NCI-H1417 (cell line): Measurements from ENCODE around the gene DOLPP1.

Experiments used
- DNase-seq, 3 experiments: peaks; one replicate each; lab custom pipeline; 2025; lab: John Stamatoyannopoulos, UW

Gene DOLPP1

DNA sequence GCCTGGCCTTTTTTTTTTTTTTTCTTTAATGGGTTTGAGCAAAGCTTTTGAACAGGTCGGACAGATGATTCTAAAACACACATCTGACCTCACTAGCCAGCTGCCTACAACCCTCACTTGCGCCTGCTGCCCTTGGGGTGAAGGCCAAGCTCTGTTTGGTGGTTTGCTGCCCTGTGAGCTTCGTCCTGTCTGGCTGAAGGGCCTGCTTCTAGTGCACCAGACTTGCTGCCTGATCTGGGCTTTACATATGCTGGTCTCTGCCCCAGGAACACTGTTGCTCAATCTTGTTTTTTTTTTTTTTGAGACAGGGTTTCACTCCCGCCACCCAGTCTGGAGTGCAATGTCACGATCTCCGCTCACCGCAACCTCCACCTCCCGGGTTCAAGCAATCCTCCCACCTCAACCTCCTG is 16.4 kb upstream of the DOLPP1 start:
- no peak for DNase-seq

DNA sequence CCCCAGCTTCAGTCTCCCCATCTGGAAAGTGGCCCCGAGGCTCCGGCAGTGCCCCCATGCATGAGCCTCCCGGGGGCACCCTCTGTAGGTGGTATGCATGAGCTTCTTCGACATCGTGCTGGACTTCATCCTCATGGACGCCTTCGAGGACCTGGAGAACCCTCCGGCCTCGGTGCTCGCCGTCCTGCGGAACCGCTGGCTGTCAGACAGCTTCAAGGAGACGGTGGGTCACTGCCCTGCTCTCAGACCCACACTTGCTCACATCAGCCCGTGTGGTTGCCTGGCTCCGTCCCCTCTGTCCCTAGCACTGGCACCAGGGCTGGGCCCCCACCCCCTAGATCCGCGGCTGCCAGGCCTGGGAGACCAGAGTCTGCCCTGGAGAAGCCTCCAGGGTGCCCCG is 12.8 kb upstream of the DOLPP1 start:
- DNase-seq = no peak

DNA sequence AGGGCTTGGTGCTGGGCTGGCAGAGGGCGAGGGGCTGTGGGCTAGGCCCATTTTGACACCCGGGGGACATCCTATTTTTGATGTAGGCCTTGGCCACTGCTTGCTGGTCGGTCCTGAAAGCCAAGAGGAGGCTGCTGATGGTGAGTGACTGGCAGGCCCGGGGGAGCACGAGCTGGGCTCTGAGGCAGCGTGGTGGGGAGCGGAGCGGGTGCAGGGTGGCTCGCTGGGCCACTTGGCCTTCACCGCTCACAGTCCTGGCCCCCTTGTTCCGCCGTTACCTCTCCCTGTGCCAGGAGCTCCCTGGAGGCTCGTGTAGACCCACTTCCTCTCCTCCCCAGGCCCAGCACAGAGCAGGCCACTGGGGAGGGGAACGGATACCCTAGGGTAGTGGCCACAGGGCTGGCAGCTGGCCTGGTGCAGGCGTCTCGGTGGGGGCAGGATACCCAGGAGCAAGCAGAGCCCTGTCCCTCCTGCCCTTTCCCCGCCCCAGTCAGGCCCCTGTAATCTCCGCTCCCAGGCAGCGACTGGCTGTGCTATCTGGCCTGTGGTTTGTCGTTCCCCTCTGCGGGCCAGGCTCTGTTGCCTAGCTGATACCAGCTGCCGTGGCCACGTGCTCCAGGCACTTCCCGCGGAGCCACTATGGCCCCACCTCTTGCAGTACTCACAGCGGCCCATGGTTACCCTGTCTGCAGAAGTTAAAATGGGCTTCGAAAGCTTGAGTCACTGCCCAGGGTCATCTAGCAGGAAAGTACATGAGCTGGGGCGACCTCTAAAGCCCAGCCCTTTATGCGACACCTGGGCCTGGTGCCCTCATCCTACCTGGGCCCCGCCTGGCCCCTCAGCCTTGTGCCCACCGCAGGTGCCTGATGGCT is 11.7 kb upstream of the DOLPP1 start:
- DNase-seq = no peak

DNA sequence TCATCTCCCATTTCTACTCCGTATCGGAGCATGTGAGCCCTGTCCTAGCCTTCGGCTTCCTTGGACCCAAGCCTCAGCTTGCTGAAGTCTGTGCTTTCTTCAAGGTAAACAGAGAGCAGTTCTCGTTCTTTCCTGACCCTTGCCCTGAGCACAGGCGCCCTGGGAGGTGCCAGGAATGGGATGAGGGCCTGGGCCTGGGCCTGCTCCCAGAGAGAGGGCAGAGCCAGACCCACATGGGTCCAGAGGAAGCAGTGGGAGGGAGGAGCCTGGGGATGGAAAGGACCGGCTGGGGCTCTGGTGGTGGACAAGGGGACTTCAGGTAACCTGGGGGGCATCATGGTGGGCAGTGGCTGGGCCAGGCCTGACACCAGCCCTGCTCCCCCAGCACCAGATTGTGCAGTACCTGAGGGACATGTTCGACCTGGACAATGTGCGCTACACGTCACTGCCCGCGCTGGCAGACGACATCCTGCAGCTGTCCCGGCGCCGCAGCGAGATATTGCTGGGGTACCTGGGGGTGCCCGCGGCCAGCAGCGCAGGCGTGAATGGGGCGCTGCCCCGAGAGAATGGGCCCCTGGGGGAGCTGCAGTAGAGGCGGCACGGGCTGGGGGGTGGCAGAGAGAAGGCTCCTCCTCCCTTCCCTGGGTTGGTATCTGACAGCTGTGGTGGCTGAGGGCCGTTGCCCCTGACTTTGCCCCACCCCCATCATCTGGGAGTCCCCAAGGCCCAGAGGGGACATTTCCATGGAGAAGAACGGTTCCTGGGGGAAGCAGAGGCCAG is 10.9 kb upstream of the DOLPP1 start:
- DNase-seq = no peak

DNA sequence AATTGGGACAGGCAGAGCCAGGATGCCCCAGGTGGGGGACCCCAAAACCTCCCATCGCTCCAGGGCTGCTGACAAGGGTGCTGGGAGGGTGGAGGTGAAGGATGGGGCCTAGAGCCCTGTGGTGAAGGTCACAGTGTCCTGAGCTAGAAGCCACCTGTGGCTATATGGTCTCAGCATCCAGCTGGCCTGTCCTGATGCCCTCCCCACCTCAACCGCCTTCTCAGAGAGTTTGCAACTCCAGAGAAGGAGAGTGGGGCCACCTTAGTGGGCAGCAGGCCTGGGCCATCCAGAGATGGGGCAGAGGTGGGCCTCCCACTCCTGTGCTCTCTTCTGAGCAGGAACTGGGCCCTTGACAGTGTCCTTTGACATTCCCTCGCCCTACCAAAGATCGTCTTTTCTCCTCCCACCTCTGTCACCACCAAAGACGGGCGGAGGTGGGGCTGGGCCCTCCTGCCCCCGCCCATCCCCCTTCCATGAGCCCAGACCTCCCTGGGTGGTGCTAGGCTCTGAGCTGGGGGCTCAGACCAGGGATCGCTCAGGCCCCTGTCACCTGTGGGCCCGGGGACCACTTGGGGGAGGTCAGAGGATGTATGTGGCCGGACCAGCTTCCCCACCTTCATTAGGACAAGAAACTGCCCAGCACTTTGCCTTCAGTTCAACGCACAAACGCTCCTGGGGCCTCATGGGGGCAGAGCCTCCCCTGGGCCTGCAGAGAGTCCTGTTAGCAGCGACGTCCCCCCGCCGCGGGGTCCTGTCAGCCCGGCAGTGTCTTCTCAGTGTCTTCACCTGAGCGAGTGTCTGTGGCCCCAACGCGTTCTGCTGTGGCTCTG is 10.0 kb upstream of the DOLPP1 start:
- no peak for DNase-seq

DNA sequence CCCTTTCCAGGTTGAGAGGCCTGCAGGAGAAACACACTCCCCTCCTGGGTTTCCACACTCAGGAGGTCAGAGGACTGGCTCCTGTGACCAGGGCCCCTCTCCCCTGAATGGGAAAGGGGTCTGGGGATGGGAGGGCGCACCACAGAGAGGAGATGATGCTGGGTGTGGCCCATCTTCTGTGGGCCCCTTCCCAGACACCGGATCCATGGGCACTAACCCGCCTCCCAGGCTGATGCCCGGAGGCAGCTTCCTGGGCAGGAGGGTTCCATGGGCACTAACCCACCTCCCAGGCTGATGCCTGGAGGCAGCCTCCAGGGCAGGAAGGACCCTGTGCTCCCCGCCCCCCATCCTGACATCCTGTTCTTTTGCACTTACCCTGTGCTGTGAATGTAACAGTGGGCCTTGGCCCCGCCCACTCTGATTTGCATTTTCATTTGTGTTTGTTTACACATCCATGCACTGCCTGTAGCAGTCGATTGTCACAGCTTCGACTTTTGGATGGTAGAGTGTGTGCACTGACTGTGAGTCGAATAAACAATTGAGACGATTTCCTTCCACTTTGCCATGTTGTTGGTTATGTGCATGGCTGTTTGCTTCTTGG is 9.3 kb upstream of the DOLPP1 start:
- DNase-seq = no peak

DNA sequence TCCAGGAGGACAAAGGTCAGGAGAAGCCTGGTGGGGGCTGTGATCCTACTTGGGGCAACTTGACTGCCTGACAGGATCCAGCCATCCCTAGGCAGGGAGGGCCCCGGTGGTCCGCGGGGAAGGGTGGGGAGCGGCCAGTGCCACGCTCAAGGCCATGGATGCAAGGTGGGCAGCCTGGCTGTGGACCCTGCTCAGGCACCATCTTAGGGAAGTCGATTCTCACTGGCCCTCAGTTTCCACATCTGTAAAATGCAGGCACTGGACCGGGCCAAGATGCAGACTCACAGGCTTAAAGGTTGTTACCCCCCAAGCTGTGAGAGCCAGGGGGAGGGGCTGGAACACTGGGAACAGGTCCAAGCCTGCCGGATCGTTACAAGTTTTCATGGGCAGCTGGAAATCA is 8.7 kb upstream of the DOLPP1 start:
- DNase-seq = no peak

DNA sequence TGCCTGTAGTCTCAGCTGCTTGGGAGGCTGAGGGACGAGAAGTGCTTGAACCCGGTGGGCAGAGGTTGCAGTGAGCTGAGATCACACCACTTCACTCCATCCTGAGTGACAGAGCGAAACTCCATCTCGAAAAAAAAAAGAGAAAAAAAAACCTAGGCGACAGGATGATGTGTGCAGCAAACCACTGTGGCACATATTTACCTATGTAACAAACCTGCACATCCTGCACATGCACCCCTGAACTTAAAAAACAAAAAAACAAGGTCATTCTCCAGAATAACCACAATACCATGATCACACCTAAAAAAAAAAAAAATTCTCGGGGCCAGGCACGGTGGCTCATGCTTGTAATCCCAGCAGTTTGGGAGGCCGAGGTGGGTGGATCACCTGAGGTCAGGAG is 7.5 kb upstream of the DOLPP1 start:
- no peak for DNase-seq

DNA sequence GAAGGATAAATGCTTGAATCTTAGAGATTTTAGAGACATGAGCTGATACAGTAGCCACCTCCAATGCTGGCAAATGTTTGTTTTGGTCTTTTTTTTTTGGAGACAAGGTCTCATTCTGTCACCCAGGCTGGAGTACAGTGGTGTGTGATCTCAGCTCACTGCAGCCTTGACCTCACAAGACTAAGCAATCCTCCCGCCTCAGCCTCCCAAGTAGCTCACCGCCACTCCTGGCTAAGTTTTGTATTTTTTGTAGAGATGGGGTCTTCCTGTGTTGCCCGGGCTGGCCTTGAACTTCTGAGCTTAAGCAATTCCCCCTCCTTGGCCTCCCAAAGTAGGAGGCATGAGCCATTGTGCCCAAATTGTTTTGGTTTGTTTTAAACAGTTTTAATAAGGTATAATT is 6.8 kb upstream of the DOLPP1 start:
- DNase-seq = no peak

DNA sequence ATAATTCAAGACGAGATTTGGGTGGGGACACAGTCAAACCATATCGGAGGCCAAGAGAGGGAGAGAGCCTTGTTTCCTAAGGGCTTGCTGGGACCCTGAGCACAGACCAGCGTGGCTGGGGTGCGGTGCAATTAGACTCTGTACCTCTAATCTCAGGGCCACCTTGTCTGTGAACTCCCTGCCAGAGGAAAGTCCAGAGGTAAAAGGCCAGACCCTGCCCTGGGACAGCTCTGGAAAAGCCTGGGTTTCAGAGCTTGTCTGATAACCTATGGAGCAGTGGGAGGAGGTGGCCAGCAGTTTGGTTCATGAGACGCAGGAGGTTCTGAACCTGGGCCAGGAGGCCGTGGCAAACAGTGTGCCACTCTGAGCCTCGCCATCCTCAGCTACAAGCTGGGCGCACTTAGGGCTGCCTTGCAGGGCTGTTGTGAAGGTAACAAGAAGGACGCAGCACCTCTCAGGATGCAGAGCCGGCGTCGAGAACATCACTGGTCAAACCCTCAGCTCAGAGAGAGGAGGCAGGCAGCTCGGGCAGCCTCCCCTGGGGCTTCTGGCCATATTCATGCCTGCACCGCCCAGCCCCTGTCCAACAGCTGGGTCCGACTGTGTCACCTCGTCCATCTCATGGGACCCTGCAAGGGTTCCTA is 4.8 kb upstream of the DOLPP1 start:
- no peak for DNase-seq

DNA sequence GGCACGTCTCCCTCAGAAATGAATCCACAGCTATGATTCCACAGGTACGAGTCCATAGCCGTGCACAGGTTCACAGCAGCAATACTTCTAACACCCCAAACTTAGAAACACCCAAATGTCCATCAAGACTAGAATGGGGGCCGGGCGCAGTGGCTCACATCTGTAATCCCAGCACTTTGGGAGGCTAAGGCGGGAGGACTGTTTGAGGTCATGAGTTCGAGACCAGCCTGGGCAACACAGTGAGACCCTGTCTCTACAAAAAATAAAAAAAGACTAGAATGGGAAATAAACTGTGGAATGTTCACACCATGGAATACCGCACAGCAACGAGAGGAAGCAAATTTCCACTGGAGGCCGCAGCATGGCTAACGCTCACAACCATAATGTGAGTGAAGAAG is 4.3 kb upstream of the DOLPP1 start:
- no peak for DNase-seq

DNA sequence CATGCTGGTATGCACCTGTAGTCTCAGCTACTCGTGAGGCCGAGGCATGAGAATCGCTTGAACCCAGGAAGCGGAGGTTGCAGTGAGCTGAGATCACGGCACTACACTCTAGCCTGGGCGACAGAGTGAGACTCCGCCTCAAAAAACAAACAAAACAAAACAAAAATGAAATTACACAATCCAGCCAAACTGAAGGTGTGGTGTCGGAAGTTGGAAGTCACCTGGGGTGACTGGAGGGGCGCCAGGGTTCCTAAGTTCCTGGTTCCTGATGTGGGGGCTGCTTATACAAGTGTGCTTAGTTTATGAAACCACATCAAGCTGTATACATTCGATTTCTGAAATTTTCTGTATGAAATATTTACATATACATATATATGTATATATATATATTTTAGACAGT is 3.7 kb upstream of the DOLPP1 start:
- no peak for DNase-seq

DNA sequence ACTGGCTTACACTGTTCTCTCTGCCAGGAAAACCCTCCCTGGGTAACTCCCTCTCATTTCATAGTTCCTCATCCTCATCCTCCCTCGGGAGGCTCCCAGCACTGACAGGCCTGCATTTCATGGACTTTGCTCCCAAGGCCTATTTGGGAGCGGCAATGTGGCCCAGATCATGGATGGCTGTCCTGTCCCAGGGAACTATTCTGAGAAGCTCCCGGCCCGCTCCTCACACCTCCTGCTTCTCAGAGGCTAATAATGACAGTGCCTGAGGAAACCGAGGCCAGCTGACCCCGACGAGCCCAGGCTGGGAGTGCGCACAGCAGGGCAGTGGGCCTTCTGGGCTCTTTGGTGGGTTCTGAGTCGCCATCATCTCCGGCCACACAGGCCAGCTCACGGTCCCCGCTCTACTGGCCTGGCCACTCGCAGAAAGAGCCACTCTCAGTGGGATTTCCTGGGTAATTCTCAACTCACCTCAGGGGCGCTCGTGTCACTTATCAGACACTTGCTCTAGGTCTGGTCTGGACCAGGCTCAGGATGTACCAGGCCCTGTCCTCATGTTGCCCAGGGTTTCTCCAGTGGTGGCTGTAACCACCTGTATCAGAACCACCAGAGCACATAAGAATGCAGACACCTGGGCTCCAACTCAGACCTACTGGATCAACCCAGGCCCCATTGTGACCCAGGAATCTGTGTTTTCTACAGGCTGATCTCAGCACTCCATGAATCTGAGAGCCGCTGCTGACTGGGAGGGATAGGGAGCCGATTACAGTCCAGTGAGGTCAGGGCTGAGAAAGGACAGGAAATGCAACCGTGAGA is 2.0 kb upstream of the DOLPP1 start:
- DNase-seq = no peak

DNA sequence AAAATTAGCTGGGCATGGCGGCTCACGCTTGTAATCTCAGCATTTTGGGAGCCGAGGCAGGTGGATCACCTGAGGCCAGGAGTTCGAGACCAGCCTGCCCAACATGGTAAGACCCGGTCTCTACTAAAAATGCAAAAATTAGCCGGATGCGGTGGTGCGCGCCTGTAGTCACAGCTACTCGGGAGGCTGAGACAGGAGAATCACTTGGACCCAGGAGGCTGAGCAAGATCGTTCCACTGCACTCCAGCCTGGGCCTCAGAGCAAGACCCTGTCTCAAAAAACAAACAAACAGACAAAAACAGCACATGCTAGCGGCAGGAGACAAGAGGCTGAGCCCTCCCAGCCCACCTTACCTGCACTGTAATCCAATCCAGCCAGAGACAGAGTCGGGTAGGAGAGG is 1.1 kb upstream of the DOLPP1 start:
- DNase-seq = no peak

DNA sequence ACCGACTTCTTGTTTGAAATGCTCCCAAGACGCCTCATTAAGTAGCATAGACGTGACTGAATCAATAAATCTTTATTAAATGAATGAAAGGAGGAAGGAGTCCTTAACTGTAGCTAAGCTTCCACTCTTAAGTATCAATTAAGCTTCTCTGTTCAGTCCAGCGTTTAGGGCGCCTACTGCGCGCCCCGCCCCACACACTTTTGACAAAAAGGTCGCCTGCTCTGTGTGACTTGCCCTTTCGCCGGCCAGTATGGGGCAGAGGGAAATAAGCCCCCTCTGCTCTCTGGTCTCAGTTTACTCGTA is 662 bp upstream of the DOLPP1 start:
- DNase-seq = no peak

DNA sequence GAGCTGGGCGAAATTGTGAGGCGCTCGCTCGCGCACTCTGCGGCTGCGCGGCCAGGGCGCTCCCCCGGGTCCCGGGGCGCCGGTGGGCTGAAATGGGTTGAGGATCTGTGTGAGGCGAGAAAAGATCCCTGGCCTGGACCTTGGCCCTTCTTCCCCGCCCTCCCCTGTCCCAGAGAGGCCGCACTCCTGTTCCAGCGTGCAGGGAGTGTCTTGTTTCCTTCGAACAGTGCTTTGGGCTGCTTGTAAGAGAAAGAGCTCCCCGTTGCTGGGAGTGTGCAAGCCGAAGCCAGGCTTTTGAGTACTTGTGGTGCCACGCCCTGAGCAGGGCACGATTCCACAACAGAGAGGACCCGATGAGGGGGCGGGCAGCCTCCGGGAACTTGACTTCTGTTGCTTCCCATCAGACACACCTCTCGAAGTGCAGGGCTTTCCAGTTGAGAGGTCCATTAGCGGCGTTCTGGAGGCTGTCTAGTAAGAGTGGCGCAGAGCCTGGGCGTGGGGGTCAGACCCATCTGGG is 535 bp downstream of the DOLPP1 start:
- no peak for DNase-seq

DNA sequence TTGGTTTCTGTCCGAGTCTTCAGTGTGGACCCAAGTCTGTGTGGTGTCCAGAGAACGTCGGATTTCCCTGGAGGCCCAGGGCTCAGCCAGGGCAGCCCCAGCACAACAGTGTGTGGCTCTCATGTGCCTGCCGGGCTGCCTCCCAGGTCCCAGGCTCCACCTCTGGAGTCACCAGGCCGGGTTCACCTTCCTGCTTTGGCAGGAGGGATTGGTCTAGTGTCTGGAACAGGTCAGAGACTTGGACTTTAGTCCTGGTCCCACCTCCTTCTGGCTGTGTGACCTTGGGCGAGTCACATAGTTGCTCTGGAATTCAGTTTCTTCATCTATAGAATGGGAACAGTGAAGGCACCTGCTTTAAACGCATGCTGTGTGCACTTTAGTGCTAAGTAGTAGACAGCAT is 3.2 kb downstream of the DOLPP1 start:
- DNase-seq = no peak

DNA sequence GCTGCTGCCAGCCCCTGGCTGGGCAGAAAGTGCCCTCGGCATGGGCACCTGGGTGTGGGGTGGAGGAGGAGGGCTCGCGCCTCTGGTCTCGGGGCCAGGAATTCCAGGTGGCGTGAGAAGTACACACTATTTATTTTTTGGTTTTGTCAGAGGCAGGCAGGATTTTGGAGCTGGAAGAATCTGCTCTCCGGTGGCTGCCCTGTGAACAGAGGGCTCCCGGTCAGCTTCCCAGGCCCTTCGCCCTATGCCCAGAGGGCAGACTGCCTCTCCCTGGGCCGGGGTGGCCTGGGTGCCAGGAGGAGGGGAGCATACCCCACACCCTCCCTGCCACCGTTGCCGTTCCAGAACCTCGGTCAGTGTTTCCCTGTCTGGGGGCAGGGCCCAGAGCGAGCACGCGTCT is 8.3 kb downstream of the DOLPP1 start:
- no peak for DNase-seq

DNA sequence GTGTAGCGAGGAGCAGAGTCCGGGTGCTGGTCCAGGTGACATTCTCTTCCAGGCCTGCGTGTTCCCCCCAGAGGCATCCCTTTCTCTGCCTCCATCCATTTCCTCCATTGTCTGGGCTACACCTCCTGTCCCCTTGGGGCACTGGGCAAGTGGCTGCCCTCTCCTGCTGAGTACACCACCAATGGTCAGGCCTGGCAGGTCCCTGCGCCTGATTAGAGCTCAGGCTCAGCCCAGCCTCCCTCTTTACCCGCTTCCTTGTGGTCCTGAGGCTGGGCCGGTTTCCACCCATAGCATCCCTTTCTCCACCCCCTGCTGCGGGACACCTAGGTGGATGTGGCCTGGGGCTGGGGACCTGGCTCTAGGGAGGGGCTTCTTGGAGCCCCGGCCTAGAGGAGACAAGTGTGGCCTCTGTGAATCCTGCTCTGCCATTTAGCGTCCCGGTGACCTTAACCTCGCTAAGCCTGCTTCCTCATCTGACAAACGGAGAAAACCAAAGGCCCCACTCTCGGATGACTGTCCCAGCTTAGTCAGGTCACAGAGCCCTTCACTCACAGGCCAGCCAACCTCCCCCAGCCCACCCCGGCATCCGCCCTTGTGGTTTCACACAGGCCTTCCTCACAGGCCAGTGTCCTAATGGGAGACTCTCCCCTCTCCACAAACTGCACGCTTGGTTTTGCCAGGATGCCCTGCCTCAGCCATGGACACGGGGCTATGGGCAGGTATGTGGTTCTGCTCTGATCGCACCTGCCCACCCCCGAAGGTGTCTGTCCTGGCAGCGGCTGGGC is 12.9 kb downstream of the DOLPP1 start:
- DNase-seq = no peak
